SK-N-SH (cell line): ENCODE results near the gene NFRKB. TPM values are rescaled to one million over a fixed set of nuclear protein-coding genes. Genes with fewer than 3 reads are reported as not detected.

Experiments
- CTCF ChIA-PET: fragments of 300-600, 350-600 bp; formaldehyde crosslinking; extraction: SDS; loops from one replicate; lab custom pipeline; 2021; lab: Yijun Ruan, JAX
- POLR2A ChIA-PET: fragments of 350-600 bp; sonication (Branson Sonifier 250); formaldehyde crosslinking; extraction: SDS; loops from one replicate; lab custom pipeline; 2020; ENCODE audit warnings: antibody characterized with exemption, inconsistent platforms; lab: Yijun Ruan, JAX
- DNase-seq: peaks from one replicate; pipeline ENCODE4 v3.0.0; 2012
- H2AFZ ChIP-seq: fragments of 200-600 bp; sonication (generic); 2 replicates; pipeline ENCODE4 v1.8.1; 2016; ENCODE audit warnings: antibody characterized with exemption, mild to moderate bottlenecking, low read depth
- H3F3A ChIP-seq: fragments of 200-600 bp; sonication (generic); replicated peaks from 2 replicates; pipeline ENCODE3; 2016; ENCODE audit warnings: antibody characterized with exemption, mild to moderate bottlenecking; ENCODE audit not compliant: insufficient read depth
- H3K27ac ChIP-seq, 2 experiments: fragments of 200-500 bp in 1 of 2; fragments of 200-600 bp in 1 of 2; sonication (Bioruptor generic) in 1 of 2; sonication (generic), shearing (Covaris generic) in 1 of 2; 2 replicates each; pipeline versions ENCODE4 v1.5.1 to v1.6.1; 2014 to 2016; ENCODE audit warnings: low read depth in 2 of 2, inconsistent platforms in 1 of 2, low read length in 1 of 2, mild to moderate bottlenecking in 1 of 2, mixed read lengths in 1 of 2
- H3K27me3 ChIP-seq: fragments of 200-600 bp; sonication (generic), shearing (Covaris generic); 2 replicates; pipeline ENCODE4 v1.6.1; 2016; ENCODE audit warnings: mixed run types; ENCODE audit not compliant: insufficient read depth
- H3K36me3 ChIP-seq, 2 experiments: fragments of 200-500 bp in 1 of 2; fragments of 200-600 bp in 1 of 2; sonication (Bioruptor generic) in 1 of 2; sonication (generic) in 1 of 2; replicated peaks in 1 of 2; 2 replicates each; pipeline versions ENCODE3 to v1.5.1; 2014 to 2016; ENCODE audit warnings: low read length in 1 of 2, mild to moderate bottlenecking in 1 of 2; ENCODE audit not compliant: insufficient read depth in 2 of 2, control insufficient read depth in 1 of 2
- H3K4me1 ChIP-seq, 2 experiments: fragments of 200-500 bp in 1 of 2; fragments of 200-600 bp in 1 of 2; sonication (Bioruptor generic) in 1 of 2; sonication (generic), shearing (Covaris generic) in 1 of 2; 2 replicates each; pipeline versions ENCODE4 v1.5.1 to v1.6.1; 2014 to 2016; ENCODE audit warnings: low read depth in 1 of 2, low read length in 1 of 2, mixed run types in 1 of 2; ENCODE audit not compliant: insufficient read depth in 2 of 2, control insufficient read depth in 1 of 2
- H3K4me2 ChIP-seq: fragments of 200-600 bp; sonication (generic), shearing (Covaris generic); 2 replicates; pipeline ENCODE4 v1.6.1; 2017; ENCODE audit warnings: mixed run types
- H3K4me3 ChIP-seq, 2 experiments: fragments of 200-500 bp in 1 of 2; fragments of 200-600 bp in 1 of 2; sonication (Bioruptor generic) in 1 of 2; sonication (generic), shearing (Covaris generic) in 1 of 2; 2 replicates each; pipeline versions ENCODE4 v1.5.1 to v1.8.1; 2014 to 2016; ENCODE audit warnings: low read depth in 2 of 2, inconsistent platforms in 1 of 2, low read length in 1 of 2, mild to moderate bottlenecking in 1 of 2, mixed read lengths in 1 of 2, moderate library complexity in 1 of 2
- H3K79me2 ChIP-seq: fragments of 200-600 bp; sonication (generic); 2 replicates; pipeline ENCODE4 v1.8.1; 2017; ENCODE audit warnings: mild to moderate bottlenecking; ENCODE audit not compliant: insufficient read depth
- H3K9ac ChIP-seq: fragments of 200-600 bp; sonication (generic); 2 replicates; pipeline ENCODE4 v1.6.1; 2017; ENCODE audit warnings: mixed run types
- H3K9me2 ChIP-seq: fragments of 200-600 bp; sonication (generic); 2 replicates; pipeline ENCODE4 v1.6.1; 2017; ENCODE audit warnings: mixed run types
- H3K9me3 ChIP-seq: fragments of 200-600 bp; sonication (generic); 2 replicates; pipeline ENCODE4 v1.6.1; 2017; ENCODE audit warnings: mixed run types, mild to moderate bottlenecking, moderate library complexity
- H4K20me1 ChIP-seq: fragments of 200-600 bp; sonication (generic); 2 replicates; pipeline ENCODE4 v1.6.1; 2017; ENCODE audit warnings: mild to moderate bottlenecking, mixed run types; ENCODE audit not compliant: insufficient read depth
- CHD2 ChIP-seq: fragments of 150-350 bp; IDR thresholded peaks from 2 replicates; pipeline ENCODE4 v1.6.1; 2018; ENCODE audit warnings: low read length; ENCODE audit not compliant: partially characterized antibody
- EZH2phosphoT487 ChIP-seq: fragments of 200-600 bp; sonication (generic); IDR thresholded peaks from 2 replicates; pipeline ENCODE4 v1.6.1; 2017; ENCODE audit warnings: low read depth, mixed run types, mild to moderate bottlenecking, antibody characterized with exemption, moderate library complexity, borderline replicate concordance
- FOSL2 ChIP-seq: IDR thresholded peaks from 2 replicates; pipeline ENCODE4 v1.4.0; 2012; ENCODE audit warnings: low read depth, mild to moderate bottlenecking, moderate library complexity, borderline replicate concordance
- GABPA ChIP-seq: IDR thresholded peaks from 2 replicates; pipeline ENCODE4 v1.4.0; 2012; ENCODE audit warnings: low read depth, mild to moderate bottlenecking
- GATA2 ChIP-seq: sonication (generic); formaldehyde crosslinking; IDR thresholded peaks from 2 replicates; pipeline ENCODE4 v1.5.0; 2020; ENCODE audit warnings: mild to moderate bottlenecking, missing genetic modification reagents
- MXI1 ChIP-seq: IDR thresholded peaks from 2 replicates; pipeline ENCODE4 v1.6.1; 2012; ENCODE audit warnings: mild to moderate bottlenecking, low read depth, low read length, improper control_type of control experiment
- NFIC ChIP-seq: IDR thresholded peaks from 2 replicates; pipeline ENCODE4 v1.4.0; 2012; ENCODE audit warnings: borderline replicate concordance
- NRF1 ChIP-seq: IDR thresholded peaks from 2 replicates; pipeline ENCODE4 v1.6.1; 2012; ENCODE audit warnings: low read depth, mild to moderate bottlenecking, low read length
- POLR2AphosphoS5 ChIP-seq: IDR thresholded peaks from 2 replicates; pipeline ENCODE4 v1.6.1; 2012; ENCODE audit warnings: low read depth, low read length
- RXRA ChIP-seq: IDR thresholded peaks from 2 replicates; pipeline ENCODE4 v1.4.0; 2012; ENCODE audit warnings: low read depth, mild to moderate bottlenecking, borderline replicate concordance
- TCF12 ChIP-seq: IDR thresholded peaks from 2 replicates; pipeline ENCODE4 v1.4.0; 2012
- TEAD4 ChIP-seq: IDR thresholded peaks from 2 replicates; pipeline ENCODE4 v1.4.0; 2012; ENCODE audit warnings: mild to moderate bottlenecking, borderline replicate concordance; ENCODE audit not compliant: insufficient read depth
- WGBS: methylation state at CpG from one replicate; pipeline ENCODE4 v1.1.6; 2017; ENCODE audit warnings: low lambda C conversion rate; 5-methylcytosine and 5-hydroxymethylcytosine counted together
- polyA plus RNA-seq, 3 experiments: library from polyadenylated mRNA; depleted of rRNA; stranded (reverse); fragments of >200 nt; gene quantifications; 2 replicates each; pipeline ENCODE4 v1.2.3, GENCODE V29; 2012
- TF ChIP-seq, protein P1 (sequence below): fragments of 150-350 bp; IDR thresholded peaks from 2 replicates; pipeline ENCODE4 v1.6.1; 2016; ENCODE audit warnings: mild to moderate bottlenecking, low read depth, low read length
- TF ChIP-seq, protein P2 (sequence below): fragments of 150-350 bp; IDR thresholded peaks from 2 replicates; pipeline ENCODE4 v1.6.1; 2017; ENCODE audit warnings: antibody characterized with exemption, low read length, low read depth, borderline replicate concordance
- TF ChIP-seq, protein P3 (sequence below): fragments of 200-600 bp; sonication (generic); IDR thresholded peaks from 2 replicates; pipeline ENCODE4 v1.6.1; 2017; ENCODE audit warnings: antibody characterized with exemption, mild to moderate bottlenecking, moderate library complexity
- TF ChIP-seq, protein P4 (sequence below): IDR thresholded peaks from 2 replicates; pipeline ENCODE4; 2012
- TF ChIP-seq, protein P5 (sequence below): IDR thresholded peaks from 2 replicates; pipeline ENCODE4 v1.6.1; 2012; ENCODE audit warnings: mild to moderate bottlenecking, low read depth, low read length, moderate library complexity

NFRKB gene
- polyA plus RNA-seq, 1 of the 3 experiments (the other 2 are of a cell fraction), result 13.5 TPM

DNA sequence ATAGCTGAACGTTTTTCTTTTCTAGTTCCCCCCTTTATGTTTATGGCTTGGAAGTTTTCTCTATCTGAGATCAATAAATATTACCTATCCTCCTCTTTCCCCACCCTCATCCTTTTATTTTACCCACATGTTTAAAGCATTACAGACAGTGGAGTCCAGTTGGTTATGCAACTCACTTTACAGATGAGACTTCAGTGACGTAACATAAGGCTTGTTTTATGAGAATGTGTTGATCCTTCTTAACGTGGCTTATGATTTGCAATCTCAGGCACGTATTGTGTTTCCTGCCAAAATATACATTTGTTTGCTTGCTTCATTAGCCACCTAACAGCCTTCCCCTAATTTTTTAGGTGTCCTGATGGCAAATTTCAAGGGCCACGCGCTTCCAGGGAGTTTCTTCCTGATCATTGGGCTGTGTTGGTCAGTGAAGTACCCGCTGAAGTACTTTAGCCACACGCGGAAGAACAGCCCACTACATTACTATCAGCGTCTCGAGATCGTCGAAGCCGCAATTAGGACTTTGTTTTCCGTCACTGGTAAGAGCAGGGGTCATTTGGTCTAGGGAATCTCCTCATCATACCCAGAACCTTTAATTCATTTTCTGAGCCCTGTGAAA is 43.1 kb downstream of the NFRKB start:
- H4K20me1 ChIP-seq, result no peaks in the 10 kb centered on the region
- ChIA-PET CTCF (interaction anchor here (0.7 kb wide), 1 partner anchor 69 kb away, joined by 3 read pairs; no protein-coding TSS in a partner anchor), POLR2A (no interaction called here)
- no peaks in the 10 kb centered on the region for H3K9me2 ChIP-seq
- H3K9ac ChIP-seq, result no peak overlapping the region
- H3K9me3 ChIP-seq, result no peaks in the 10 kb centered on the region
- H3K36me3 ChIP-seq, result no peaks in the 10 kb centered on the region
- no peak overlapping the region for H3K4me2 ChIP-seq
- no peak overlapping the region for H3K27ac ChIP-seq
- no peaks in the 10 kb centered on the region for H3F3A ChIP-seq
- H3K4me1 ChIP-seq, result peaks cover 0 to 14% of the 10 kb centered on the region in 2 experiments; a peak in 1 of 4 replicates
- H3K4me3 ChIP-seq, result no peak overlapping the region
- H3K79me2 ChIP-seq, result no peaks in the 10 kb centered on the region
- no peak for DNase-seq
- no peak overlapping the region for H2AFZ ChIP-seq
- peaks cover 51% of the 10 kb centered on the region for H3K27me3 ChIP-seq
- 87% methylated on average over 15 of the region's 15 CpGs for WGBS
- TF ChIP-seq CHD2, result no peak
- no peak for TF ChIP-seq EZH2phosphoT487
- TF ChIP-seq NRF1, result no peak
- no peak for TF ChIP-seq FOSL2
- no peak for TF ChIP-seq NFIC
- TF ChIP-seq, protein P1, sequence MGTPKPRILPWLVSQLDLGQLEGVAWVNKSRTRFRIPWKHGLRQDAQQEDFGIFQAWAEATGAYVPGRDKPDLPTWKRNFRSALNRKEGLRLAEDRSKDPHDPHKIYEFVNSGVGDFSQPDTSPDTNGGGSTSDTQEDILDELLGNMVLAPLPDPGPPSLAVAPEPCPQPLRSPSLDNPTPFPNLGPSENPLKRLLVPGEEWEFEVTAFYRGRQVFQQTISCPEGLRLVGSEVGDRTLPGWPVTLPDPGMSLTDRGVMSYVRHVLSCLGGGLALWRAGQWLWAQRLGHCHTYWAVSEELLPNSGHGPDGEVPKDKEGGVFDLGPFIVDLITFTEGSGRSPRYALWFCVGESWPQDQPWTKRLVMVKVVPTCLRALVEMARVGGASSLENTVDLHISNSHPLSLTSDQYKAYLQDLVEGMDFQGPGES, result no peak
- no peak for TF ChIP-seq GABPA
- no peak for TF ChIP-seq MXI1
- TF ChIP-seq TEAD4, result no peak
- TF ChIP-seq, protein P2, sequence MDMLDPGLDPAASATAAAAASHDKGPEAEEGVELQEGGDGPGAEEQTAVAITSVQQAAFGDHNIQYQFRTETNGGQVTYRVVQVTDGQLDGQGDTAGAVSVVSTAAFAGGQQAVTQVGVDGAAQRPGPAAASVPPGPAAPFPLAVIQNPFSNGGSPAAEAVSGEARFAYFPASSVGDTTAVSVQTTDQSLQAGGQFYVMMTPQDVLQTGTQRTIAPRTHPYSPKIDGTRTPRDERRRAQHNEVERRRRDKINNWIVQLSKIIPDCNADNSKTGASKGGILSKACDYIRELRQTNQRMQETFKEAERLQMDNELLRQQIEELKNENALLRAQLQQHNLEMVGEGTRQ, result no peak
- TF ChIP-seq, all 33 proteins: peak for 0

DNA sequence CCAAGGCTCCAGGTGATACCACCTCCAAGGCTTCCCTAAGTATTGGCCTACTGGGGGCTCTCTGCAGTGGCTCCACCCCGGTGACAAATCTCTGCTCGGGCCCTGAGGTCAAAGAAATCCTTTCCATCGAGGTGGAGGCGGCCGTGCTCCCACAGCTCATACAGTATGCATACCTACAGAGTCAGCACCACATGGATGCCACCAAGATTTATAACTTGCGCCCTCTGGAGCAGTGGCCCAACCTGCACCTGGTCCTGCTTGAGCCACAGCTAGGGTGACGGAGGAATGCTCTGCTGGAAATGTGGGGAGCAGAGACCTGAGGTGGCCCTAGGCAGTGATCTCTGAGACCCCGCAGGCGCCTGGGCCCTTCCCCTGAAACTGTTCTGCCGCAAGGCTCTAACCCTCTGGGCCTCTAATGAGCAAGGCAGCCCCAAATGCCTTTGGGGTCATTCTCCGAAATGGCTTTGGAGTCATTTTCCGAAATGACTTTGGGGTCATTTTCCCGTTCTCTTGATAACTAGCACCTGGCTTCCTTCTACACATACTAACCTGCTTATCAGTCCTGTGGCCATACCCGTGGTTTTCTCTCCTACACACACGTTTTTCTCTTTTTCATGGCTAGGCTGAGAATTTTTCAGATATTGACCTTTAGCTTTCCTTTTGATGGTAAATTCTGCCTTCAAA is 45.8 kb downstream of the NFRKB start:
- Histone ChIP-seq H3K27me3 (peaks cover 50% of the 10 kb centered on the region), H3K4me3 (no peak overlapping the region), H3K27ac (no peak overlapping the region), H3F3A (peaks cover 13% of the 10 kb centered on the region), H3K4me2 (no peak overlapping the region), H3K9me3 (no peaks in the 10 kb centered on the region), H3K36me3 (no peaks in the 10 kb centered on the region), H3K4me1 (peaks cover 0 to 14% of the 10 kb centered on the region in 2 experiments; a peak in 1 of 4 replicates), H3K9me2 (no peaks in the 10 kb centered on the region), H3K9ac (no peak overlapping the region), H3K79me2 (no peaks in the 10 kb centered on the region), H2AFZ (no peak overlapping the region), H4K20me1 (peaks cover 9% of the 10 kb centered on the region; the same call in 1 of the 2 replicates)
- DNase-seq, result no peak
- TF ChIP-seq GATA2 (no peak), POLR2AphosphoS5 (no peak), RXRA (no peak), TCF12 (no peak), EZH2phosphoT487 (no peak), NRF1 (no peak), GABPA (no peak)
- TF ChIP-seq, protein P3, sequence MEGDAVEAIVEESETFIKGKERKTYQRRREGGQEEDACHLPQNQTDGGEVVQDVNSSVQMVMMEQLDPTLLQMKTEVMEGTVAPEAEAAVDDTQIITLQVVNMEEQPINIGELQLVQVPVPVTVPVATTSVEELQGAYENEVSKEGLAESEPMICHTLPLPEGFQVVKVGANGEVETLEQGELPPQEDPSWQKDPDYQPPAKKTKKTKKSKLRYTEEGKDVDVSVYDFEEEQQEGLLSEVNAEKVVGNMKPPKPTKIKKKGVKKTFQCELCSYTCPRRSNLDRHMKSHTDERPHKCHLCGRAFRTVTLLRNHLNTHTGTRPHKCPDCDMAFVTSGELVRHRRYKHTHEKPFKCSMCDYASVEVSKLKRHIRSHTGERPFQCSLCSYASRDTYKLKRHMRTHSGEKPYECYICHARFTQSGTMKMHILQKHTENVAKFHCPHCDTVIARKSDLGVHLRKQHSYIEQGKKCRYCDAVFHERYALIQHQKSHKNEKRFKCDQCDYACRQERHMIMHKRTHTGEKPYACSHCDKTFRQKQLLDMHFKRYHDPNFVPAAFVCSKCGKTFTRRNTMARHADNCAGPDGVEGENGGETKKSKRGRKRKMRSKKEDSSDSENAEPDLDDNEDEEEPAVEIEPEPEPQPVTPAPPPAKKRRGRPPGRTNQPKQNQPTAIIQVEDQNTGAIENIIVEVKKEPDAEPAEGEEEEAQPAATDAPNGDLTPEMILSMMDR, result no peak
- TF ChIP-seq, protein P4, sequence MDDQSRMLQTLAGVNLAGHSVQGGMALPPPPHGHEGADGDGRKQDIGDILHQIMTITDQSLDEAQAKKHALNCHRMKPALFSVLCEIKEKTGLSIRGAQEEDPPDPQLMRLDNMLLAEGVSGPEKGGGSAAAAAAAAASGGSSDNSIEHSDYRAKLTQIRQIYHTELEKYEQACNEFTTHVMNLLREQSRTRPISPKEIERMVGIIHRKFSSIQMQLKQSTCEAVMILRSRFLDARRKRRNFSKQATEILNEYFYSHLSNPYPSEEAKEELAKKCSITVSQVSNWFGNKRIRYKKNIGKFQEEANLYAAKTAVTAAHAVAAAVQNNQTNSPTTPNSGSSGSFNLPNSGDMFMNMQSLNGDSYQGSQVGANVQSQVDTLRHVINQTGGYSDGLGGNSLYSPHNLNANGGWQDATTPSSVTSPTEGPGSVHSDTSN, result no peak
- TF ChIP-seq, protein P5, sequence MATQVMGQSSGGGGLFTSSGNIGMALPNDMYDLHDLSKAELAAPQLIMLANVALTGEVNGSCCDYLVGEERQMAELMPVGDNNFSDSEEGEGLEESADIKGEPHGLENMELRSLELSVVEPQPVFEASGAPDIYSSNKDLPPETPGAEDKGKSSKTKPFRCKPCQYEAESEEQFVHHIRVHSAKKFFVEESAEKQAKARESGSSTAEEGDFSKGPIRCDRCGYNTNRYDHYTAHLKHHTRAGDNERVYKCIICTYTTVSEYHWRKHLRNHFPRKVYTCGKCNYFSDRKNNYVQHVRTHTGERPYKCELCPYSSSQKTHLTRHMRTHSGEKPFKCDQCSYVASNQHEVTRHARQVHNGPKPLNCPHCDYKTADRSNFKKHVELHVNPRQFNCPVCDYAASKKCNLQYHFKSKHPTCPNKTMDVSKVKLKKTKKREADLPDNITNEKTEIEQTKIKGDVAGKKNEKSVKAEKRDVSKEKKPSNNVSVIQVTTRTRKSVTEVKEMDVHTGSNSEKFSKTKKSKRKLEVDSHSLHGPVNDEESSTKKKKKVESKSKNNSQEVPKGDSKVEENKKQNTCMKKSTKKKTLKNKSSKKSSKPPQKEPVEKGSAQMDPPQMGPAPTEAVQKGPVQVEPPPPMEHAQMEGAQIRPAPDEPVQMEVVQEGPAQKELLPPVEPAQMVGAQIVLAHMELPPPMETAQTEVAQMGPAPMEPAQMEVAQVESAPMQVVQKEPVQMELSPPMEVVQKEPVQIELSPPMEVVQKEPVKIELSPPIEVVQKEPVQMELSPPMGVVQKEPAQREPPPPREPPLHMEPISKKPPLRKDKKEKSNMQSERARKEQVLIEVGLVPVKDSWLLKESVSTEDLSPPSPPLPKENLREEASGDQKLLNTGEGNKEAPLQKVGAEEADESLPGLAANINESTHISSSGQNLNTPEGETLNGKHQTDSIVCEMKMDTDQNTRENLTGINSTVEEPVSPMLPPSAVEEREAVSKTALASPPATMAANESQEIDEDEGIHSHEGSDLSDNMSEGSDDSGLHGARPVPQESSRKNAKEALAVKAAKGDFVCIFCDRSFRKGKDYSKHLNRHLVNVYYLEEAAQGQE, result no peak
- WGBS, result 79% methylated on average over 9 of the region's 15 CpGs
- ChIA-PET POLR2A (no interaction called here), CTCF (no interaction called here)
